Panc1 (cell line): Measurements from ENCODE around the gene MAGEA11. TPM values are rescaled to one million over a fixed set of nuclear protein-coding genes. Genes with fewer than 3 reads are reported as not detected.
A peak's percentile ranks its signal among the peaks of the same experiment; 100 is the strongest.

ENCODE experiments used
- ATAC-seq: fragments of 200-7000 bp; cut with Tn5 transposase; 2 replicates; pipeline ENCODE4 v1.9.1; 2020; ENCODE audit warnings: mild to moderate bottlenecking, moderate library complexity
- BruUV-seq: library from RNA; stranded (reverse); fragments of 400-500 nt; replicated peaks from 2 replicates; lab custom pipeline; 2021; lab: Mats Ljungman, UMichigan
- CTCF ChIA-PET: fragments of 300-600 bp; sonication (Branson Sonifier 250); formaldehyde crosslinking; loops from one replicate; lab custom pipeline; 2022; ENCODE audit warnings: antibody characterized with exemption; lab: Charles Lee
- POLR2A ChIA-PET: fragments of 300-600 bp; sonication (Branson Sonifier 250); formaldehyde crosslinking; loops from one replicate; lab custom pipeline; 2022; ENCODE audit warnings: antibody characterized with exemption; lab: Charles Lee
- DNase-seq: peaks from one replicate; pipeline ENCODE4 v3.0.0-alpha.2; 2010; ENCODE audit warnings: low read depth, low spot score
- H3K27ac ChIP-seq: 2 replicates; pipeline ENCODE4 v1.5.1; 2011; ENCODE audit warnings: mild to moderate bottlenecking, low read length, inconsistent platforms
- H3K27me3 ChIP-seq: fragments of 200-500 bp; sonication (Bioruptor generic); 2 replicates; pipeline ENCODE4 v1.6.0; 2014; ENCODE audit warnings: low read length, inconsistent platforms; ENCODE audit not compliant: control insufficient read depth, insufficient read depth
- H3K36me3 ChIP-seq: fragments of 200-500 bp; sonication (Bioruptor generic); 2 replicates; pipeline ENCODE4 v1.5.1; 2014; ENCODE audit warnings: inconsistent platforms, mild to moderate bottlenecking, low read length, moderate library complexity; ENCODE audit not compliant: control insufficient read depth, insufficient read depth
- H3K4me1 ChIP-seq: 2 replicates; pipeline ENCODE4 v1.5.1; 2011; ENCODE audit warnings: inconsistent platforms, mild to moderate bottlenecking, low read length, moderate library complexity; ENCODE audit not compliant: control insufficient read depth, insufficient read depth
- H3K4me3 ChIP-seq, 2 experiments: 2 replicates each; pipeline ENCODE4 v1.5.1; 2011 to 2012; ENCODE audit warnings: low read depth in 2 of 2, low read length in 2 of 2, mild to moderate bottlenecking in 2 of 2, inconsistent platforms in 1 of 2, moderate library complexity in 1 of 2
- H3K9me3 ChIP-seq: fragments of 200-500 bp; sonication (Bioruptor generic); 2 replicates; pipeline ENCODE4 v1.5.1; 2014; ENCODE audit warnings: low read depth, mild to moderate bottlenecking, inconsistent platforms, low read length, moderate library complexity; ENCODE audit not compliant: control insufficient read depth, insufficient read depth
- CTCF ChIP-seq: fragments of 450-650 bp; IDR thresholded peaks from 2 replicates; pipeline ENCODE4 v1.5.1; 2017; ENCODE audit warnings: mild to moderate bottlenecking
- POLR2AphosphoS5 ChIP-seq: IDR thresholded peaks from 2 replicates; pipeline ENCODE4 v1.6.1; 2012; ENCODE audit warnings: mild to moderate bottlenecking, low read depth, low read length, moderate library complexity
- REST ChIP-seq, 2 experiments: IDR thresholded peaks; 2 replicates each; pipeline ENCODE4 v1.6.1; 2011 to 2012; ENCODE audit warnings: low read depth in 2 of 2, control low read depth in 1 of 2, low read length in 1 of 2, mild to moderate bottlenecking in 1 of 2, moderate library complexity in 1 of 2; ENCODE audit not compliant: insufficient read depth in 1 of 2
- SIN3A ChIP-seq: IDR thresholded peaks from 2 replicates; pipeline ENCODE4 v1.6.1; 2012; ENCODE audit warnings: low read depth, mild to moderate bottlenecking, low read length, moderate library complexity, borderline replicate concordance; ENCODE audit not compliant: insufficient read depth
- TCF7L2 ChIP-seq: IDR thresholded peaks from 2 replicates; pipeline ENCODE4 v1.6.1; 2011; ENCODE audit warnings: mild to moderate bottlenecking, low read depth, low read length, inconsistent platforms
- in situ Hi-C: cut with HindIII; loops from 2 replicates; pipeline ENCODE4 v1.10.0; 2016; ENCODE audit warnings: low sequenced_read_pairs, low pct_unique_long_range_greater_than_20kb
- intact Hi-C: fragments of 100-400 bp; cut with micrococcal nuclease; formaldehyde crosslinking; loops from one replicate; pipeline ENCODE4 v1.10.0; 2022; ENCODE audit not compliant: unreplicated experiment
- total RNA-seq: library from RNA; stranded (reverse); gene quantifications from one replicate; pipeline ENCODE4 v1.2.1, GENCODE V29; 2021; ENCODE audit not compliant: unreplicated experiment

MAGEA11 gene
- total RNA-seq, 1 experiment from 2014 or later: not detected

GRCh38 chrX:149704664-149705063, 7.2 kb upstream of the MAGEA11 start:
- H3K9me3 ChIP-seq: no peaks in the 10 kb centered on the region
- DNase-seq: no peak
- in situ Hi-C loops (no loop called here), intact Hi-C loops (no loop called here)
- H3K4me3 ChIP-seq: no peak overlapping the region
- 0 out of 2 replicates have a peak, but pooled peaks have one; percentile 34 for ATAC-seq
- H3K27me3 ChIP-seq: 0 out of 2 replicates have a peak, but pooled peaks cover 2% of the 10 kb centered on the region
- no peaks in the 10 kb centered on the region for H3K36me3 ChIP-seq
- no TSS peak for BruUV-seq
- H3K27ac ChIP-seq: no peak overlapping the region
- POLR2A ChIA-PET: no interaction called here
- CTCF ChIA-PET: no interaction called here
- no peak for TF ChIP-seq TCF7L2
- no peak for TF ChIP-seq SIN3A
- TF ChIP-seq REST (IDR thresholded peaks at IDR 0.05; ENCODE audit: insufficient read depth in 1 of 2, low read depth in 2 of 2, low read length in 1 of 2): no peak
- no peak for TF ChIP-seq POLR2AphosphoS5
- no peak for TF ChIP-seq CTCF
- H3K4me1 ChIP-seq: no peaks in the 10 kb centered on the region

GRCh38 chrX:149707147-149707901, 4.5 kb upstream of the MAGEA11 start:
- intact Hi-C loops (no loop called here), in situ Hi-C loops (no loop called here)
- Histone ChIP-seq H3K27ac (no peak overlapping the region), H3K4me1 (no peaks in the 10 kb centered on the region), H3K27me3 (0 out of 2 replicates have a peak, but pooled peaks cover 2% of the 10 kb centered on the region), H3K9me3 (no peaks in the 10 kb centered on the region), H3K4me3 (no peak overlapping the region), H3K36me3 (no peaks in the 10 kb centered on the region)
- CTCF ChIA-PET: no interaction called here
- DNase-seq (no peak), ATAC-seq (no peak)
- TF ChIP-seq REST (IDR thresholded peaks at IDR 0.05; ENCODE audit: insufficient read depth in 1 of 2, low read depth in 2 of 2, low read length in 1 of 2): no peak
- TF ChIP-seq POLR2AphosphoS5: no peak
- TF ChIP-seq SIN3A: no peak
- no peak for TF ChIP-seq CTCF
- no peak for TF ChIP-seq TCF7L2
- no TSS peak for BruUV-seq
- POLR2A ChIA-PET: no interaction called here
